KOPT-K1 (cell line): ENCODE data around the gene CLDN9.

Experiments used
- H3K27ac ChIP-seq: fragments of 200-600 bp; sonication (generic); 2 replicates; pipeline ENCODE4 v1.5.1; 2016; ENCODE audit warnings: antibody characterized with exemption, mild to moderate bottlenecking, low read depth, low read length; ENCODE audit not compliant: poor library complexity, severe bottlenecking
- H3K36me3 ChIP-seq: fragments of 200-600 bp; sonication (generic); 2 replicates; pipeline ENCODE4 v1.5.1; 2017; ENCODE audit warnings: antibody characterized with exemption, mild to moderate bottlenecking, low read length, moderate library complexity; ENCODE audit not compliant: insufficient read depth
- H3K9me3 ChIP-seq: fragments of 200-600 bp; sonication (generic); 2 replicates; pipeline ENCODE4 v1.5.1; 2017; ENCODE audit warnings: antibody characterized with exemption, low read length, mild to moderate bottlenecking; ENCODE audit not compliant: insufficient read depth, poor library complexity, severe bottlenecking

CLDN9 gene, protein sequence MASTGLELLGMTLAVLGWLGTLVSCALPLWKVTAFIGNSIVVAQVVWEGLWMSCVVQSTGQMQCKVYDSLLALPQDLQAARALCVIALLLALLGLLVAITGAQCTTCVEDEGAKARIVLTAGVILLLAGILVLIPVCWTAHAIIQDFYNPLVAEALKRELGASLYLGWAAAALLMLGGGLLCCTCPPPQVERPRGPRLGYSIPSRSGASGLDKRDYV

DNA sequence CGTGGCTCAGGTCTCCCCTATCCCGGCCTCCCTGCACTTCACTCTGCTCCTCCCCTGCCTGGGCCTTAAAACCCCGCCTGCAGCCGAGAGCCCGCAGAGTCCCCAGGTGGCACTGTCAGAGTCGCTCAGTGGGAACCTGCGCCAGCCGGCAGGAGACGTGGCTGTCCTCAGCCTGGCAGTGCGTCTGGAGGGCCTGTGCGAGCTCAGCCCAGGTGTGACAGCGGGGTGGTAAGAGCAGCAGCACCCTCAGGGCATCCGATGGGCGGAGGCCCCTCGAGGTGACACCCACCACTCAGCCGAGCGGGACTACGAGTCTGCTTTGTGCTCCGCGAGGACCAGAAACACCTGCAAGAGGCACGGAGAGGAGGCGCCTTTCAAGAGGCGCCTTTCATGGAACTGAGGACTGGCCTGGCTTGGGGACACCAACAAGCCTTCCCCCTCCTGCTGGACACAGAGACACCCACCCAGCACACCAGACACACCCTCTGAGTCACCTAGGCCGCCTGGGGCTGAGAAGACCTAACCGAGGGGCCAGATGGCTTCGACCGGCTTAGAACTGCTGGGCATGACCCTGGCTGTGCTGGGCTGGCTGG is at the start of gene CLDN9:
CLDN9 (plus strand) TSS at position 96 of the 593 bp plus-strand sequence; CDS start at position 536, 440 bp downstream.
- no peaks in the 10 kb centered on the region for H3K9me3 ChIP-seq
- no peaks in the 10 kb centered on the region for H3K36me3 ChIP-seq
- H3K27ac ChIP-seq: no peak within 1 kb of the TSS

DNA sequence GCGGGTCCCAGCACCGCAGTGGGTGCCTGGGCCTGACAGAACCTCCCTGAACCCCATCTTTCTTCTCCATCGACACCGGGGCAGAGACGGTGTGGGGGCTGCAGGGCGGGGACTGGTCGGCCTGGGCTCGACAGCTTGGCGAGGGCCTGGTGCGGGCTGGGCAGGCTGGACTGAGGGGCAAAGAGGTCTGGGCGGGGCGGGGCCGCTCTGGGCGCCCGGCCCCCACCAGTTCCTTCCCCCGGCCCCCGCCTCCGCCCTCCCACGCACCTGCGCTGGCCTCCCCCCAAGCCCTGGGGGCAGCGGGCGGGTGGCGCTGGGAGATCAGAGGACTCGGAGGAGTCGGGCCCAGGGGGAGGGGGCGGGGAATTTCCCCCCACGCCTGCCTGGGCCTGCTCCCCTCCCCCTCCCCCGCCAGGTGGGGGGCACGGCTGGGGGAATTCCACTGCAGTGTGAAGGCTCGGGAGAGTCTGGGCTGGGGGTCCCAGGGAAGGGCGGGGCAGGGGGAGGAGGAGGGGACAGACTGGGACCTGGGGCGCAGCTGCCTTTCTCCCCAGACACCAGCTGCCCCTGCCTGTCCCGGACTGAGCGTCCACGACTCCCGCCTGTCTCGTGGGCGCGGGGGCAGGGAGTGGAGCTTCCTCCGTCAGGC is 49.5 kb upstream of the CLDN9 start:
- Histone ChIP-seq H3K27ac (peak overlapping the region; percentile 34), H3K36me3 (no peaks in the 10 kb centered on the region), H3K9me3 (no peaks in the 10 kb centered on the region)

DNA sequence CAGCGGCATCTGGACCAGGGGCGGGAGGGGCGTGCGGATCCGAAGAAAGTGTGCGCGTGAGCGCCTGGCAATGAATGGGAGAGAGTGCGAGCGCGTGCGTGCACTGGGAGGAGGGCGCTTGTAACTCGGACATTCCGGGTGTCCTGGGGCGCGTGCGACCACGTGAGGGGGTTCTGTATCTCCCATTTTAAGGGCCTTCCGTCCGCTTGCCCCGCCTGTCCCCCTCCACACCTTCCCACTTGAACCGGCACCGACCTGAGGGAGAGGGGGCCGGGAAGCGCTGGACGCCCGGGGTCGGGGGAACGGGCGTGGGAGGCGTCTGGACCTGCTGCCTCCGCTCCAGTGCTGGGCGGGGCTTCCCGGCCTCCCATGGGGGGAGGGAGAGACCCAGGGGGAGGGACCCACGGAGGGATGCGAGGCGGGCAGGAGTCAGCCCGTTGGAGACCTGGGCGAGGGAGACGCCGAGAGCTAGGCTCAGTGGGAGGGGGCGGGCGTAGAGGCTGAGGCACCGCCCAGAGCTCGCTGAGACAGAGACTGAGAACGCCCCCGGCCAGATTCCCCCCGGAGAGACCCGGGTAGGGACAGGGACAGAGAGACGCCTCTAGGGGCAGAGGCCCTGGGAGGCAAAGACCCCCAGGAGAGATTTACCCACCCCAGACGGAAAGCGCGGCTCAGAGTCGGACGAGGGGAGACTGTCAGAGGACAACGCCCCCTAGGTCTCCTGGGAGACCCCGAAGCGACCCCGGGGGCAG is 48.8 kb upstream of the CLDN9 start, which contains the start of gene KREMEN2:
KREMEN2 (plus strand) TSS at position 553 of the 752 bp plus-strand sequence. CDS start 246 bp downstream, outside the sequence.
- Histone ChIP-seq H3K9me3 (no peaks in the 10 kb centered on the region), H3K27ac (peak within 1 kb of the TSS; percentile 34), H3K36me3 (no peaks in the 10 kb centered on the region)

DNA sequence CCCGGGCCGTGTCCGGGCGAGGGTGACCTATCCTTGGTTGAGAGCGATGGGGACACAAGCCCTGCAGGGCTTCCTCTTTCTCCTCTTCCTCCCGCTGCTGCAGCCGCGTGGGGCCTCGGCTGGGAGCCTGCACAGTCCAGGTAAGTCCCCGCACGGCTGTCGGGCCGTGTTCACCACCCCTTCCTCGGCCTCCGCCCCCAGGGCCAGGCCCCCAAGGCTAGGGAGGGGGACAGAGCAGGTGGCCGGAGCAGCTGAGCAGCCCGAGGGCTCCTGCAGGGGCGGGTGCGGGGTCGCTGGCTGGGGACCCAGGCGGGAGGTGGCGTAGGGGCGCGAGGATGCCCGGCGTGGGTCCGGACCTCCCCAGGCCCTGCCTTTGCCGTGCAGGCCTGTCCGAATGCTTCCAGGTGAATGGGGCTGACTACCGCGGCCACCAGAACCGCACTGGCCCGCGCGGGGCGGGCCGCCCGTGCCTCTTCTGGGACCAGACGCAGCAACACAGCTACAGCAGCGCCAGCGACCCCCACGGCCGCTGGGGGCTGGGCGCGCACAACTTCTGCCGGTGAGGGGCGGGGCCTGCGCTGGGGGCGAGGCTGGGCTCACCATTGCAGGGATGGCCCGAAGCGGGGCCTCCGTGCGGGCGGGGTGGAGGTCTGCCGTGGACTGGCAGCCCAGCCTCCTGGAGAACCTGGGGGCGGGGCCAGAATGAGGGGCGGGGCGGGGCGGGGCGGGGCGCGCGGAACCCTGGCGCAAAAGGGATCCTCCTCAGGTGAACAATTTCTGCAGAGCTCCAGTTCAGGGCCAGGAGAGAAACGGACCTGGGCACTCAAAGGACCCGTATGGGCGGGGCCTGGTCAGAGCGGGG is 48.0 kb upstream of the CLDN9 start:
- Histone ChIP-seq H3K27ac (peak overlapping the region; percentile 21), H3K9me3 (no peaks in the 10 kb centered on the region), H3K36me3 (no peaks in the 10 kb centered on the region)

DNA sequence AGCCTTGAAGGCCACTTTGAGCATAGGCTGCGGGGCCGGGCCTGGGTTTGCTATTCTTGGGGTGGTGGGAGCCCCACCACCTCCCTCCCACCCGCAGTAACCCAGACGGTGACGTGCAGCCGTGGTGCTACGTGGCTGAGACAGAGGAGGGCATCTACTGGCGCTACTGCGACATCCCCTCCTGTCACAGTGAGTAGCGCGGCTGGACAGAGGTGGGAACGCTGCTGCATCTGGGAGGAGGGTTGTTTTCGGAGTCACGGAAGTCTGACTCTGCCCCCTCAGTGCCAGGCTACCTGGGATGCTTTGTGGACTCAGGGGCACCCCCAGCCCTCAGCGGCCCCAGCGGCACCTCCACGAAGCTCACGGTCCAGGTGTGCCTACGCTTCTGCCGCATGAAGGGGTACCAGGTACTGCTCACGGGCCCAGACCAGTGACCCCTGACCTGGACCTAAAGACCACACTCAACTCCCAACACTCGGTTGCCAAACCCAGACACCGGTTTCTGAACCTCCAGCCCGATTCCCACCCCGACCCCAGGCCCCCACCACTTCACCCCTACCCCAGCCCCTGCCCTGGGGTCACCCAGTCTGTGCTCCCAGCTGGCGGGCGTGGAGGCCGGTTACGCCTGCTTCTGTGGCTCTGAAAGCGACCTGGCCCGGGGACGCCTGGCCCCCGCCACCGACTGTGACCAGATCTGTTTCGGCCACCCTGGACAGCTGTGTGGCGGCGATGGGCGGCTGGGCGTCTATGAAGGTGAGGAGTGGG is 46.5 kb upstream of the CLDN9 start:
- no peak overlapping the region for H3K27ac ChIP-seq
- H3K9me3 ChIP-seq: no peaks in the 10 kb centered on the region
- H3K36me3 ChIP-seq: peaks cover 7% of the 10 kb centered on the region; the same call in 1 of the 2 replicates

DNA sequence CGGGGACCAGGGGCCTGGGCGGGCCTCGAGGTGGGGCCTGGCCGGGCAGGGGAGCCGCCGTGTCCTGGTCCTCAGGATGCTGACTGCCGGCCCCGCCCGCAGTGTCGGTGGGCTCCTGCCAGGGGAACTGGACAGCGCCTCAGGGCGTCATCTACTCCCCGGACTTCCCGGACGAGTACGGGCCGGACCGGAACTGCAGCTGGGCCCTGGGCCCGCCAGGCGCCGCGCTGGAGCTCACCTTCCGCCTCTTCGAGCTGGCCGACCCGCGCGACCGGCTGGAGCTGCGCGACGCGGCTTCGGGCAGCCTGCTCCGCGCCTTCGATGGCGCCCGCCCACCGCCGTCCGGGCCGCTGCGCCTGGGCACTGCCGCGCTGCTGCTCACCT is 45.9 kb upstream of the CLDN9 start:
- peaks cover 13% of the 10 kb centered on the region for H3K36me3 ChIP-seq
- no peaks in the 10 kb centered on the region for H3K9me3 ChIP-seq
- no peak overlapping the region for H3K27ac ChIP-seq

DNA sequence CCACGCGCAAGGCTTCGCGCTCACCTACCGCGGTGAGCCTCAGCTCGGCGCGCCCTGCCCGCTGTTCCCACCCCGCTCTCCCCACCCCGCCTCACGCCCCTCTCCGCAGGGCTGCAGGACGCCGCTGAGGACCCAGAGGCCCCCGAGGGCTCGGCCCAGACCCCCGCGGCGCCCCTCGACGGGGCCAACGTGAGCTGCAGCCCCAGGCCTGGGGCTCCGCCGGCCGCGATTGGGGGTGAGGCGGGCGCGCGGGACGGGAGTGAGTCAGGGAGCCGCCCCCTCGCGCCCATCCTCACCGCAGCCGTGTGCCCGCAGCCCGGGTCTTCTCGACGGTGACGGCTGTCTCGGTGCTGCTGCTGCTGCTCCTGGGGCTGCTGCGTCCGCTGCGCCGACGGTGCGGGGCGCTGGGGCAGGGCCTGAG is 45.5 kb upstream of the CLDN9 start:
- Histone ChIP-seq H3K9me3 (no peaks in the 10 kb centered on the region), H3K27ac (no peak overlapping the region), H3K36me3 (peaks cover 17% of the 10 kb centered on the region)

DNA sequence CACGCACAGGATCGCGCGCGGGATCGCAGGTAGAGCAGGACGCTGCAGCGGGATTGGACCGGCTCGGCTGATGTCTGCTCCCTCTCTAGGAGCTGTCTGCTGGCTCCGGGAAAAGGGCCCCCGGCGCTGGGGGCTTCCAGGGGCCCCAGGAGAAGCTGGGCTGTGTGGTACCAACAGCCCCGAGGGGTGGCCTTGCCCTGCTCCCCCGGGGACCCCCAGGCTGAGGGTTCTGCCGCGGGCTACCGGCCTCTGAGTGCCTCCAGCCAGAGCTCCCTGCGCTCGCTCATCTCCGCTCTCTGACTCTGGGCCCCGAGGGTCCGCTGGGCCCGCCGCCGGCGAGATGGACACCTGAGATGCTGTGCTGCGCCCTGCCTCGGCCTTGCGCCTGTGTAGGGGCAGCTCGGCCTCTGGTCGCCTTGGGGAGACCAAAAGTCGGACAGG is 45.0 kb upstream of the CLDN9 start:
- Histone ChIP-seq H3K36me3 (peaks cover 22% of the 10 kb centered on the region), H3K27ac (no peak overlapping the region), H3K9me3 (no peaks in the 10 kb centered on the region)

DNA sequence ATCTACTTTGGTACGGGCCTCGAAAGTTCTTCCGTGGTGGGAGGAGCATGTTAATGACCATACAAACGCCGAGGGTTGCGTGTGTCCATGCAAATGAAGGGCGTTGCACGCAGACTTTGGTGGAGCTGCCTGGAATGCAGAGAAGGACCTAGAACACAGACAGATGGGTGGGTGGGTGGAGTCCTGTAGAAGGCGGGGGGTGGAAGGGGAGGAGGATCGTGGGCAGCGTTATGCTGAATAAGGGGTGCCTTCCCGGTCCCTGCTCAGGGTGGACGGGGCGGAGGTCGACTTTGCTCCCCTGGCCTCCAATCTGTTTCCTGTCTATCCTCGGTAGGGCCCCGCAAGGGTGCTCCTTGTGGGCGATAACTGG is 44.4 kb upstream of the CLDN9 start:
- Histone ChIP-seq H3K9me3 (no peaks in the 10 kb centered on the region), H3K36me3 (peaks cover 28% of the 10 kb centered on the region), H3K27ac (peak overlapping the region; percentile 89)

DNA sequence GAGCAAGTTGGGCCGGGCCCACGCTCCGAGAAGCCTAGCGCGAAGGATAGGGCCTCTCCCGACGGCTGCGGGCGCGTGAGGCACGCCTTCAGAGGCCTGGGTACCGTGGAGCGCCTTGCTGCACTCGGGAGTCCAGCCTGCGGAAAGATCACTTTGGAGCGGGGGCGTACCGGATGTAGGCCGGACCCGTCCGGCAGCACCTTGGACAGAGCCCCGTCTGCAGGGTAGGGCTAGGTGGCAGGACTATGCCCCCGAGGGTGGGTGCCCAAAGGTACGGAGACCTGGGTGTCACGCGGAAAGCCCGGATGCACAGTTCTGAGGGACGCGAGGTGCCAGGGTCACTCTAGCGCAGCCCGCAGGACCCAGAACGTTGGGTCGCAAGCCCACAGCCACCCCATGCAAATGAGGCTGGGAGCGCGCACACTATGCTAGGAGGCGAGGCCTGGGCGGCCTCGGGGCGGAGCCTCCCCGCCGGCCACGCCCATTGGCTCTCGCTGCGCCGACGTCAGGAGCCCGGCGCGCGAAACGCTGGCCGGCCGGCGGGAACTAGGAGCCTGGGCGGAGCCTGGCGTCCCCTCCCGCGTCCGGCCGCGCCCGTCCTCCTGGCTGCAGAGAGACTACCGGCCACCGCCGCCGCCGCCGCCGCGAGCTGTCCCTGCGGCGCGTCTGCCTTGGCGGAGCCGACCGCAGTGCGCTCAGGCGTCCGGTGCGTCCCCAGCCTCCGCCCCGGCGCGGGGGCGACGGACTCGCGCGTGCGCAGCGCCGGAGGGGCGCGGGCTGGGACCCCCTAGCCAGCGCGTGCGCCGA is 43.8 kb upstream of the CLDN9 start, which contains the start of gene PAQR4:
PAQR4 (plus strand) TSS at position 611 of the 807 bp plus-strand sequence. CDS start 327 bp downstream, outside the sequence.
- Histone ChIP-seq H3K9me3 (no peaks in the 10 kb centered on the region), H3K27ac (peak within 1 kb of the TSS; percentile 89), H3K36me3 (peaks cover 34% of the 10 kb centered on the region)

DNA sequence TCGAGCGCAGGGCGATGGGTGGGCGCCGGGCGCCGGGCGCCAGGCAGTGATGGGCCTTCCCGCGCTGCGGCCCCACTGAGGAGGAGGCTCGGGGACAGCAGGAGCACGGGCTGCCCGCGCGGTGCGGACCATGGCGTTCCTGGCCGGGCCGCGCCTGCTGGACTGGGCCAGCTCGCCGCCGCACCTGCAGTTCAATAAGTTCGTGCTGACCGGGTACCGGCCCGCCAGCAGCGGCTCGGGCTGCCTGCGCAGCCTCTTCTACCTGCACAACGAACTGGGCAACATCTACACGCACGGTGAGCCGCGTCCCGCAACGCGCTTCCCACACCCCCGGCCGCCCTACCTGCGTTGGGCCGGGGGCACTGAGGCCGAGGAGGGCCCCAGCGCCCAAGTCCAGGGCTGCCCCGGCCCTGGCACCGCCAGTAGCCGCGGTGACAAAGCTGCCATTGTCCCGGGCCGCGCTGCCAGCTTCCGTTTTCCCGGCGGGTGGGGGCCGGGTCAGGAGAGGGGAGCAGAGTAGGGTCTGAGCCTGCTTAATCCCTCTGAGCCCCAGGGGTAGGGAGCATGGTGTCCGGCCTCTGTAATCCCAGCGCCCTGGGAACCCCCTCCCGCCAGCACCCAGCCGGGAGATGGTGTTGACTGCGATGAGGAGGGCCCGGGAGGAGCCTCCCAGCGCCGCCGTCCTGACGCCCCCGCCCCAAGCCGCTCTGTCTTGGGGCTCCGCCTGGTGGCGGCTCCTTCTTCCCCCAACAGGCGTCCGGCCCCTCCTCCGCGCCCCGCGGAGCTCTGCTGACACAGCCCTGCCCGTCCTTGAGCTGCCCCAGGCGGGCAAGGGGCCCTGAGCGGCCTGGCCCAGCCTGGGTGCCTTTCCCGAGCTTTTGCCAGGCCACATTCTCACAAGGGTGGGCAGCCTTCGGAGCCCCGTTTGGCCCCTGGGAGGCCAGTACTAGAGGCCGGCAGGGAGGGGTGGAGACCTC is 42.9 kb upstream of the CLDN9 start:
- Histone ChIP-seq H3K9me3 (no peaks in the 10 kb centered on the region), H3K27ac (peak overlapping the region; percentile 89), H3K36me3 (peaks cover 43% of the 10 kb centered on the region)

DNA sequence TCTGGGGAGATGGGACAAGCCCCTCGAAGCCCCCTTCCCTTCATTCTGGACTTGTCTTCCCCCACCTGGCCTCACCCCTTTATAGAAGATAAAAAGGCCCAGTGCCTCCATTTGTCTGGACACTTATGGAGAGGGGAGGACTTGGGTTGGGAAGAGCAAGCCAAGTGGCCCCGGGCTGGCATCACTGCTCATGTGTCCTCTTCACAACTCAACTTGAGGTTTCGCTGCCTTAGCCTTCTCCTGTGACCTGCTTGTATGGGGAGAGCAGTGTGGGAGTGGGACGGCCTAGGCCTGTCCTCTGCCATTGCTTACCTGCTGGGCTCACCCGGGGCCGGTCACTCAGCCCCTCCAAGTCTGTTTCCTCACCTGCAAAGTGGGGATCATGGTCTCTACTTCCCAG is 42.2 kb upstream of the CLDN9 start:
- Histone ChIP-seq H3K9me3 (no peaks in the 10 kb centered on the region), H3K36me3 (peaks cover 50% of the 10 kb centered on the region), H3K27ac (peak overlapping the region; percentile 89)
